HG03025 (cell line): ENCODE data around the gene CCDC110.

Experiments used
- ATAC-seq: cut with Tn5 transposase; IDR thresholded peaks from one replicate; pipeline ENCODE4 v1.9.1; 2021; ENCODE audit warnings: mild to moderate bottlenecking, moderate library complexity; ENCODE audit not compliant: unreplicated experiment, low FRiP score

Gene CCDC110

GRCh38 chr4:185424905-185425646 lies 46.5 kb downstream of the CCDC110 start:
- peak; percentile 1 for ATAC-seq

DNA sequence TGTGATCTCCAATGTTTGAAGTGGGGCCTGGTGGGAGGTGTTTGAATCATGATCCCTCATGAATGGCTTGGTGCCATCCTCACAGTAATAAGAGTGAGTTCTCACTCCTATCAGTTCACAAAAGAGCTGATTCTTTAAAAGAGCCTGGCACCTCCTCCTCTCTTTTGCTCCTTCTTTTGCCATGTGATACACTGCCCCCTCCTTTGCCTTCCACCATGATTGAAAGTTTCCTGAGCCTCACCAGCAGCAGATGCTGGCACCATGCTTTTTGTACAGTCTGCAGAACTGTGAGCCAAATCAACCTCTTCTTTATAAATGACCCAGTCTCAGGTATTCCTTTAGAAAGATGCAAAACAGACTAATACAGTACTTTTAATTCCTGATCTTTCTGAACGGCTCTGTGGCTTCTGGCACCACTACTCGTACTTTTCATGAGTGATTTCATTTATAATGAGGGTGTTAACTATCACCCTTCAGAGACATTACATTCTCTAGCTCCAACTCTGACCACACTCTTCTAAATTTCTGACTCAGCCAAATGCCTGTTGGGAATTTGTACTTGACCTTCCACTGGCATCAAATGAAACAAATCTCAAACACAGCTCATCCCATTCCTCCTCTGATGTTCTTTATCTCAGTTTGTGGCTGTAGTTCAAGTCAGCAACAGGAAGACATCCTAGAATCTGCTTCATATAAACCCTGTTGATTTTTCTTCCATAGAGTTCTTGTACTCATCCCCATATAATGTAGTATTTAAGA lies 50.0 kb downstream of the CCDC110 start:
- no peak for ATAC-seq

DNA sequence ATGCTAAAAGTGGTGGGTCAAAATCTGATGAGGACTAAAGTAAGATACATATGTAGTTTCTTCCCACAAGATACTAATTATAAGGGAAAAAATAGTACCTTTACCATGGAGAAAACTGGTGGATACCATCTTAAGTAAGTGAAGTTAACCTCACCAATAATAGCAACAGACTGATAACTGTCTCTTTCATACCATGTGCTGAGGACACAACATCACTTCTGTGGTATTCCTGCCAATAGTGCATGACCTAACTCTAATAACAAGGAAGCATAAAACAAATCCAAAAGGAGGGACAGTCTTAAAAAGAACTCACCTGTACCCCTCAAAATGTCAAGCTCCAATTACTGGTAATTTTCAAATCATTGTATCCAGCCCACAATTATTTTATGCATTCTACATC lies 54.6 kb downstream of the CCDC110 start:
- no peak for ATAC-seq

- ATAC-seq: no peak
Observed at GRCh38 chr4:185412412-185412811, 59.1 kb downstream of the CCDC110 start.

- no peak for ATAC-seq
Observed at GRCh38 chr4:185411849-185412248, 59.7 kb downstream of the CCDC110 start.

DNA sequence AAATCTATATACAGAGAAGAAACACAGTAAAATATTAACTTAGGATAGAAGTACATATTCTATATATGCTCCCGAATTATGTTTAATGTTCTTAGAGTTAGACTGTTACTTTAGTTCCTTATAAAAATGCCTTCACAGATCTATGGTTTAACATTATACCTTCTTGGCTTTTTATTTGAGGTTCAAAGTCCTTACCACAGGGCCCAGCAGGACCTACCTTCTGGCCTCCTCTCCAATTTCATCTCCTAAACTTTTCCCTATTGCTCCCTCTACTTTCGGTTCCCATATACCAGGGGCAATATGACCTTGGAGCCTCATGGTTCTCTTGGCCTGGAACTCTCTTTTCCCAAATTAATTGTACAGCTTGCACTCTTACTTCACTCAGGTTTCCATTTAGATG lies 63.1 kb downstream of the CCDC110 start:
- no peak for ATAC-seq

DNA sequence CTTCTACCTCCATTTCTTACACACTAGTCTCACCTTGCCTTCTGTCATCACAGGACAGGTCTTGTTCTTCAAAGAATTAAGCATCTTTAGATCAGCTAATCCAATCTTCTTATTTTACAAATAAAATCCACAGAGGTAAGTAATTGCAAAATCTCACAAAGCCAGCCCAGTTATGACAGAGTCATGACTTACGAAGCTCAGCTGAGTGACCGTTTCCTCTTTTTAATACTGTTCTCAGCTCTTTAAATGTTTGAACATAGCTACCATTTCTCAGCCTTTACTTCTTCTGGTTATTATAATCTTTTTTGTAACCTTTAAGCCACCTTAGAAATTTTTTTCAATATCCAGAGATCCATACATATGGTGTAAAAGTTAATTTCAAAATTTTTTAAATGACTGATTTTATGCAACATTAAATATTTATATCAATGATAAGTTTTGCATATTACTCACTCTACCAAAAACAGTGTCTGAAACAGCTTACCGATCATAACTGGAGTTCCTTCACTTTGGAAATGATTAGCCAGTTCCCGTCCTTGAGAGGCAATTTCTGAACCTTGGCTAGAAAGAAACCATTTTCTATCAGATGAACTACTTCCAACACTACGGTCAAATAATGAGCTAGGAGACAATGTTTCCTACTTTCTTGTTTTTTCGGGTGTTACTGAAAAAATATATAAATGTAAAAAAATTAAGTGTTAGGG lies 66.1 kb downstream of the CCDC110 start:
- no peak for ATAC-seq

DNA sequence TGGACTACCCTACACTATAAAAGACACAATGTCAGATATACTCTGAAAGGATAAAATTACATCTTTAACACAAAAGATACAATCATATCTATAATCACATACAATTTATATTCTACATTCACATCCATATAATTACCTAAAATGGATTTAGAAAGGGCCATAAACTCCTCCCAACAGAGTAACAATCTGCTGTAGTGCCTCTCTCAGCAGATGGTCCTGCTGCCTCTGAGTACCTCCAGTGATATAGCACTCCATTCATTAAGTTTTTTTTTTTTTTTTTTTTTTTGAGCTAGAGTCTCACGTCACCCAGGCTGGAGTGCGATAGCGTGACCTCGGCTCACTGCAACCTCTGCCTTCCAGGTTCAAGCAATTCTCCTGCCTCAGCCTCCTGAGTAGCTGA lies 67.5 kb downstream of the CCDC110 start:
- ATAC-seq: no peak

DNA sequence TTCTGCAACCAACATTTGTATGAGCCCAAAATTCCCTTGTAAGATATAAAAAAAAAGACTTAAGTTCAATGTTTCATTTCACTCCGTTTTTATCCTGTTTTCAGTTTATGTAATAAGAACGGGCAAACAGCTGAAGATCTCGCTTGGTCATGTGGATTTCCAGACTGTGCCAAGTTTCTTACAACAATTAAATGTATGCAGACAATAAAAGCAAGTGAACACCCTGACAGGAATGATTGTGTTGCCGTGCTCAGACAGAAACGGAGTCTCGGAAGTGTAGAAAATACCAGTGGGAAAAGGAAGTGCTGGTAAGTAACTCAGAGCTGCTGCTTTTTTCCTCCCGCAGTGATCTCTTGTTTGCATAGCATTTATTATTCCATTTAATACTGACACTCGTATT lies 72.1 kb downstream of the CCDC110 start:
- no peak for ATAC-seq

GRCh38 chr4:185398618-185399017 lies 72.9 kb downstream of the CCDC110 start:
- ATAC-seq: no peak

- no peak for ATAC-seq
Observed at GRCh38 chr4:185396724-185397385, 74.7 kb downstream of the CCDC110 start, which contains the start of gene ANKRD37. ANKRD37 (plus strand) TSS chr4:185396841; CDS start chr4:185396924, 83 bp downstream.

- peak; percentile 79 for ATAC-seq
Observed at GRCh38 chr4:185395956-185396723, 75.4 kb downstream of the CCDC110 start.

DNA sequence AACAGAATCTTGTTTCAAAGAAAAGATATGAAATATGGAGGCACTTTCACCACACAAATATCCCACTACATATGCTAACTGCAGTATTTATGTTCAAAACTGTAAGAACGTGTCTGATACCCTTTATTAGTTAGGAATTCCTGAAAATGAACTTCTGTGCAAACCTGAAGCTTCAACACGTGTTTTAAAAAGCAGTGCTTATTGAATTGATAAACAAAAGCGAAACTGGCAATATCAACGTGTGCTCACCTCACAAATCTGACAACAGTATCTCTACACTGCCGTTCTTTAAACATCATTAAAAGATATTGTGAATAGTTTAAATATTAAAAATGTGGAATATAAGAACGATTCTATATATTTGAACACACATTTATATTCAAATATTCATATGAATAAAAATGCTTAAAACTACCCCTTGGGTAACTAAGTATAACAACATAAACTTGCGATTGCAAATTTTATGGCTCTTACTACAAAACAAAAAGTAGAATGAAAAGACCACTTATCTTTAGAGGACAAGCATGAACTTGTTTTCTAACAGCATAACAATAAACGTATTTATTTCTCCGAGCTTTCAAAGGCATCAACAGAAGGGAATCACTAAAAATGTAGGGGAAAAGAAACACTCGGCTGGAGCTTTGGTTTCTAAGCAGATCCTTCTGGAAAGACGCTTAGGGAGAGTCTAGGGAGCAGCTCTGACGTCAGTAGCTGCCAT lies 76.1 kb downstream of the CCDC110 start, which contains the start of gene LRP2BP:
TSS of gene LRP2BP (minus strand) at position 687 of the 718 bp plus-strand sequence. CDS start 17,738 bp downstream, outside the sequence.
- no peak for ATAC-seq
